Parathyroid adenoma (tissue), 2 donors: ENCODE measurements around the gene DYNLRB1.

Experiments used
- H2AFZ ChIP-seq: fragments of 300-600 bp; sonication (generic); one replicate; pipeline ENCODE4 v1.7.0; 2017; ENCODE audit warnings: antibody characterized with exemption, mild to moderate bottlenecking
- H3K27ac ChIP-seq: fragments of 300-600 bp; sonication (generic); one replicate; pipeline ENCODE4 v1.7.0; 2017
- H3K27me3 ChIP-seq: fragments of 300-600 bp; sonication (generic); one replicate; pipeline ENCODE4 v1.7.0; 2017; ENCODE audit warnings: low read length; ENCODE audit not compliant: control insufficient read depth, insufficient read depth
- H3K36me3 ChIP-seq: fragments of 300-600 bp; sonication (generic); one replicate; pipeline ENCODE4 v1.7.0; 2017; ENCODE audit warnings: low read length; ENCODE audit not compliant: control insufficient read depth, insufficient read depth
- H3K4me1 ChIP-seq: fragments of 300-600 bp; sonication (generic); one replicate; pipeline ENCODE4 v1.7.0; 2017; ENCODE audit warnings: control low read depth
- H3K4me2 ChIP-seq: fragments of 300-600 bp; sonication (generic); one replicate; pipeline ENCODE4 v1.7.0; 2017; ENCODE audit warnings: low read length
- H3K4me3 ChIP-seq: fragments of 300-600 bp; sonication (generic); one replicate; pipeline ENCODE4 v1.7.0; 2017; ENCODE audit warnings: low read depth, low read length
- H3K79me2 ChIP-seq: fragments of 300-600 bp; sonication (generic); one replicate; pipeline ENCODE4 v1.7.0; 2017; ENCODE audit warnings: control low read depth
- H3K9ac ChIP-seq: fragments of 300-600 bp; sonication (generic); one replicate; pipeline ENCODE4 v1.7.0; 2017; ENCODE audit warnings: mild to moderate bottlenecking
- H3K9me3 ChIP-seq: fragments of 300-600 bp; sonication (generic); one replicate; pipeline ENCODE4 v1.7.0; 2017; ENCODE audit warnings: low read length; ENCODE audit not compliant: control insufficient read depth
- TF ChIP-seq, protein P1 (sequence below): fragments of 300-600 bp; sonication (generic); IDR thresholded peaks from one replicate; pipeline ENCODE4 v1.7.0; 2017; ENCODE audit warnings: antibody characterized with exemption, mild to moderate bottlenecking
- donor health status: primary hyperparathyroidism.

DYNLRB1 gene

DNA sequence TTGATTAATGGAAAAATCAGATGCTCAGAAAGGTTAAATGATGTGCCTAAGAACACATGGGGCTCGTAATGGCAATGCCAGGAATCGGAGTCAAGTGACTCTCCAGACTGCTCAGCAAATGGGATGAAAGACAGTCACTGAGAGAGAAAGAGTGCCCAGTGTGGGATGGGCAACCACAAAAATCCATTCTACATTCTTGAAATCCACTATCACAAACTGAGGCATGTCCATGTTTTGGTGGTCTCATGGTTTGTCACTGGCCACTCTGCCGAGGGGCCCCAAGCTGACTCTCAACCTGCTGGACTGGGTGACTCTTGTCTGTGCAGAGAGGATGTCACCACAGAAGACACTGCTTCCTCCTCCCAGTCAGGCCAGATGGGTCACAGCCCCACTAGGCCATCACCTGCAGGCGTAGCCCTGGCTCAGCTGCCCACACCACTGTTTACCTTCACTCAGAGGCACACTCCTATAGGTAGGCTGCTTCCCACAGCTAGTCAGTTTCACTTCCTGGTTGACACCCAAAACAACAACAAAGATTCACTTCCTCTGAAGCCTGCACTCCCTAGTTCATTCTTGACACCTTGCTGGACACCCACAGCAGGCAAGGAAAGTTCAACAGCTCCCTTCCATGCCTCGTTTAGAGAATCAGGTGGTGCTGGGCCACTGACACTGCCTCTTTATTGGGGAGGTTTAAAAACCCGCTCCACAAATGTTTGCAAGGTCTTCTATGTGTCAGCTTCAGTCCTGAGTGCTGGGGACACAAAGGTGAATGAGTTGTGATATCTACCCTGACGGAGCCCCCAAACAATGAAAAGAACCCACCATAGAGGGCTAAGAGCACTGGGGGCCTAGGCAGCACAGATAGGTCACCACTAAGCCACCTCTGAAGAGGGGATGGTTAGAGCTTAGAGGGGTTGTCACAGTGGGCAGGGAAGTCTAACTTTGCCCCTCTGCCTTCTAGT is 64.0 kb downstream of the DYNLRB1 start:
- no peak overlapping the region for H3K27ac ChIP-seq
- no peaks in the 10 kb centered on the region for H3K79me2 ChIP-seq
- H3K4me1 ChIP-seq = no peaks in the 10 kb centered on the region
- TF ChIP-seq, protein P1, sequence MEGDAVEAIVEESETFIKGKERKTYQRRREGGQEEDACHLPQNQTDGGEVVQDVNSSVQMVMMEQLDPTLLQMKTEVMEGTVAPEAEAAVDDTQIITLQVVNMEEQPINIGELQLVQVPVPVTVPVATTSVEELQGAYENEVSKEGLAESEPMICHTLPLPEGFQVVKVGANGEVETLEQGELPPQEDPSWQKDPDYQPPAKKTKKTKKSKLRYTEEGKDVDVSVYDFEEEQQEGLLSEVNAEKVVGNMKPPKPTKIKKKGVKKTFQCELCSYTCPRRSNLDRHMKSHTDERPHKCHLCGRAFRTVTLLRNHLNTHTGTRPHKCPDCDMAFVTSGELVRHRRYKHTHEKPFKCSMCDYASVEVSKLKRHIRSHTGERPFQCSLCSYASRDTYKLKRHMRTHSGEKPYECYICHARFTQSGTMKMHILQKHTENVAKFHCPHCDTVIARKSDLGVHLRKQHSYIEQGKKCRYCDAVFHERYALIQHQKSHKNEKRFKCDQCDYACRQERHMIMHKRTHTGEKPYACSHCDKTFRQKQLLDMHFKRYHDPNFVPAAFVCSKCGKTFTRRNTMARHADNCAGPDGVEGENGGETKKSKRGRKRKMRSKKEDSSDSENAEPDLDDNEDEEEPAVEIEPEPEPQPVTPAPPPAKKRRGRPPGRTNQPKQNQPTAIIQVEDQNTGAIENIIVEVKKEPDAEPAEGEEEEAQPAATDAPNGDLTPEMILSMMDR = no peak
- no peaks in the 10 kb centered on the region for H3K9me3 ChIP-seq
- H3K4me2 ChIP-seq = no peak overlapping the region
- no peak overlapping the region for H3K9ac ChIP-seq
- H3K4me3 ChIP-seq = no peak overlapping the region
- H3K27me3 ChIP-seq = no peaks in the 10 kb centered on the region
- no peaks in the 10 kb centered on the region for H3K36me3 ChIP-seq
- H2AFZ ChIP-seq = no peak overlapping the region

DNA sequence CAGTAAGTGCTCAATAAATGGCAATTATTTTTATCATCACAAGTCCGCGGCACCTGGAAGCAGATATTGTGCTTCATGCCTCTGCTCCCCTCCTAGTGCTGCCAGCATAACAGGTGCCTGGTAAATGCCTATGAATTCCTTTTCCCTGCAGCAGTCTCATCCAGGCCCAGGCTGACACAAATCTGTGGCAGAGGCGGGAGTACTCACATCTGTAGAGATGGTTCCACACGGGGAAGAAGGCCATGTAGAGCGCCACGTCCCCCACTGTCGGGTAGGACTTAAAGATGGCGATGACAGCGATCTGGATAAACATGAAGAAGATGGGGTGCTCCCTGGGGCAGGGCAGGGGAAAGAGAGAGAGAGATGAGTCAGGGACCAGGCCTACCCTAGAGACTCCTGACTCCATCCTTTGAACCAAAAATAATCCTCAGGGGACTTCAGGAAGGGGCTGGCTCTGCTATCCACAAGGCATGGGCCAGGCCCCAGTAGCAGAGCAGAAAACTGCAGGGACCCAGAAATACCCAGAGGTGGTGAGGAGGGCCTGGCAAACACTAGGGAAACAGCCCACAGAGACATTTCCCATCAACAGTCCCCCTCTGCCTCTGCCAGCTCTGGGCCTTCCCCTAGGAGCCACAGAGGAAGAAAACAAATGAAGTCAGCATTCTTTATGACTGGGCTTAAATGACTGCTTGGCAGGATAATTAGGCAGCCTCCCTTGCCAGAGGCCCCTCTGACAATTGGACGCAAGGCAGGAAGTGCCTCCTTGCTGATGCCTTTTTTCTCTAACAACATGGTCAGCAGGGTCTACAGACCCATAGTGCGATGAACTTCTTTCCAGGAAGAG is 65.3 kb downstream of the DYNLRB1 start:
- TF ChIP-seq, protein P1 = no peak
- no peaks in the 10 kb centered on the region for H3K9me3 ChIP-seq
- no peak overlapping the region for H2AFZ ChIP-seq
- H3K79me2 ChIP-seq = no peaks in the 10 kb centered on the region
- no peaks in the 10 kb centered on the region for H3K36me3 ChIP-seq
- H3K4me3 ChIP-seq = no peak overlapping the region
- no peak overlapping the region for H3K9ac ChIP-seq
- H3K4me2 ChIP-seq = no peak overlapping the region
- H3K27ac ChIP-seq = no peak overlapping the region
- no peaks in the 10 kb centered on the region for H3K27me3 ChIP-seq
- H3K4me1 ChIP-seq = no peaks in the 10 kb centered on the region

DNA sequence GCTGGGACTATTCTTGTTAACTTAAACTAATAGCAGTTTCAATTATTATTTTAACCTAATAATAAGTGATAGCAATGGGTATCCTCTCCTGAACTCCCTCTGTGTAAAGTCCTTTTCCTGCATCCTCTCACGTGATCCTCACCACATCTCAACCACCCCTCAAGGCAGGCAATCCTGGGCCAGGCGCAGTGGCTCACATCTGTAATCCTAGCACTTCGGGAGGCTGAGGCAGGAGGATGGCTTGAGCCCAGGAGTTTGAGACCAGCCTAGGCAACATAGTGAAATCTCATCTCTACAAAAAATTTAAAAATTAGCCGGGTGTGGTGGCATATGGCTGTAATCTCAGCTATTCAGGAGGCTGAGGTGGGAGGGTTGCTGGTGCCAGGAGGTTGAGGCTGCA is 66.0 kb downstream of the DYNLRB1 start:
- no peak overlapping the region for H3K27ac ChIP-seq

DNA sequence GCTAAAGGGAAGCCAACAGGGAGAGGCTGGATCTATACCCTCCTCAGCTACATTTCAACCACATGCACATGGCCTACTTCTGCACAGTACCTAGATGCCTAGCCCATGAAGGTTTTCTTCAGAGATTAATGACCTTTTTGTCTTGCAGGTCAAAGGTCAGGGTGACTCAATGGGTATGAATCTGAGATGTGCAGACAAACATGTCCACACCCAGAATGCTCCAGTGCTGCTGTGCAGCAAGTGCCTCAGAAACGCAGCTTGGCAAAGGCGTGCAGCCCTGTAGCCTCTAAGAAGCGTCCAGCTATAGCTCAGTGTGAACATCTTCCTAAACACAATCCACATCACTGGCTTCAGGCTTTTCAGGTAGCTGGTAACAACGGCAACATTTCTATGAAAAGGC is 66.7 kb downstream of the DYNLRB1 start:
- Histone ChIP-seq H3K9me3 (no peaks in the 10 kb centered on the region), H3K4me3 (no peak overlapping the region), H3K4me1 (no peaks in the 10 kb centered on the region), H3K36me3 (no peaks in the 10 kb centered on the region), H2AFZ (no peak overlapping the region), H3K4me2 (no peak overlapping the region), H3K27ac (no peak overlapping the region), H3K9ac (no peak overlapping the region), H3K27me3 (no peaks in the 10 kb centered on the region), H3K79me2 (no peaks in the 10 kb centered on the region)
- TF ChIP-seq, protein P1 = no peak

More for the DNA sequence above, 66.0 kb downstream of the DYNLRB1 start:
- Histone ChIP-seq H3K4me3 (no peak overlapping the region), H3K79me2 (no peaks in the 10 kb centered on the region), H3K36me3 (no peaks in the 10 kb centered on the region), H3K4me1 (no peaks in the 10 kb centered on the region), H2AFZ (no peak overlapping the region), H3K9me3 (no peaks in the 10 kb centered on the region), H3K9ac (no peak overlapping the region), H3K4me2 (no peak overlapping the region), H3K27me3 (no peaks in the 10 kb centered on the region)
- TF ChIP-seq, protein P1 = no peak
